Measurements from ENCODE around the gene NIT2.

DNA sequence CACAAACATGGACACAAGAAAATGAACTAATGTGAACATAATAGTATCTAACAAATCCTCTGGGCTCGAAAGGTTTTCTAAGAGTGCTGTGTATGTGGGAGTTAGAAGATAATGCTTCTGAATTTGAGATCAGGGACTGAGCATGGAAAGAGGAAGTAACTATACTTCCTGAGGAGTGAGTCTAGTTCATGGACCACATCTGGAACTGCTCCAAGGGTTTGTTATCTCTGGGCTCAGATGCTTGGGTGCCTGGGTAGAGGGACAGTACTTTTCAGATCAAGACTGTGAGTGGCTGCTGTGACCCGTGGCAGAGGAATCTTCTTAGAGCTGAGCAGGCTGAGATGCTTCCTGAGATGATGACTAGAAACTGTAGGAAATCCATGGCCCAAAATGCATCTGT is 45.2 kb upstream of the NIT2 start:
- TF ChIP-seq, protein P1, sequence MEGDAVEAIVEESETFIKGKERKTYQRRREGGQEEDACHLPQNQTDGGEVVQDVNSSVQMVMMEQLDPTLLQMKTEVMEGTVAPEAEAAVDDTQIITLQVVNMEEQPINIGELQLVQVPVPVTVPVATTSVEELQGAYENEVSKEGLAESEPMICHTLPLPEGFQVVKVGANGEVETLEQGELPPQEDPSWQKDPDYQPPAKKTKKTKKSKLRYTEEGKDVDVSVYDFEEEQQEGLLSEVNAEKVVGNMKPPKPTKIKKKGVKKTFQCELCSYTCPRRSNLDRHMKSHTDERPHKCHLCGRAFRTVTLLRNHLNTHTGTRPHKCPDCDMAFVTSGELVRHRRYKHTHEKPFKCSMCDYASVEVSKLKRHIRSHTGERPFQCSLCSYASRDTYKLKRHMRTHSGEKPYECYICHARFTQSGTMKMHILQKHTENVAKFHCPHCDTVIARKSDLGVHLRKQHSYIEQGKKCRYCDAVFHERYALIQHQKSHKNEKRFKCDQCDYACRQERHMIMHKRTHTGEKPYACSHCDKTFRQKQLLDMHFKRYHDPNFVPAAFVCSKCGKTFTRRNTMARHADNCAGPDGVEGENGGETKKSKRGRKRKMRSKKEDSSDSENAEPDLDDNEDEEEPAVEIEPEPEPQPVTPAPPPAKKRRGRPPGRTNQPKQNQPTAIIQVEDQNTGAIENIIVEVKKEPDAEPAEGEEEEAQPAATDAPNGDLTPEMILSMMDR (IDR thresholded peaks at IDR 0.05): no peak
- TF ChIP-seq POLR2AphosphoS5 (IDR thresholded peaks at IDR 0.05) (no peak), POLR2A (IDR thresholded peaks at IDR 0.05) (no peak)

Data from suprapubic skin (tissue), 4 donors.